ENCODE measurements around the gene DNAJC18.
A peak's percentile ranks its signal among the peaks of the same experiment; 100 is the strongest.
"Not testable (repeated sequence)": the region's sequence is repeated elsewhere in the genome, so short reads cannot be mapped to it uniquely, and the experiment has no call there.

DNAJC18 gene

DNA sequence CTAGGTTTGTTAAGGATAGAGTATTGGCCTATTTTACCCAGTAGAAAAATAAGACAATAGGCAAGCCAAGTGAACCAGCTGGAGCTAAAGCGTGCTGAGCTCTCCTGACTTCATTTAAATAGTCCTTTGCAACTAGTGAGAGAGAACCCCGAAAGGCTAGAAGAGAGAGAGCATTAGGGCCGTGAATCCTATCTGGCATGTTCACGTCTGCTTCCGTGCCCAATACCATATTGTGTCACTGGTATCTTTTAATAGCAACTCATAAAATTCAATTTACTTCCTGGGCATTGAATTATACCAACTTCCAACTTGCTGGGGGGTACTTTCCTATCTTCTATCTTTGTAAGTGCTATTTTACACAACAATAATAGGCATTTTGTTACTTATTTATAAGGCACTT lies 13.8 kb downstream of the DNAJC18 start:
- no peak for DNase-seq

DNA sequence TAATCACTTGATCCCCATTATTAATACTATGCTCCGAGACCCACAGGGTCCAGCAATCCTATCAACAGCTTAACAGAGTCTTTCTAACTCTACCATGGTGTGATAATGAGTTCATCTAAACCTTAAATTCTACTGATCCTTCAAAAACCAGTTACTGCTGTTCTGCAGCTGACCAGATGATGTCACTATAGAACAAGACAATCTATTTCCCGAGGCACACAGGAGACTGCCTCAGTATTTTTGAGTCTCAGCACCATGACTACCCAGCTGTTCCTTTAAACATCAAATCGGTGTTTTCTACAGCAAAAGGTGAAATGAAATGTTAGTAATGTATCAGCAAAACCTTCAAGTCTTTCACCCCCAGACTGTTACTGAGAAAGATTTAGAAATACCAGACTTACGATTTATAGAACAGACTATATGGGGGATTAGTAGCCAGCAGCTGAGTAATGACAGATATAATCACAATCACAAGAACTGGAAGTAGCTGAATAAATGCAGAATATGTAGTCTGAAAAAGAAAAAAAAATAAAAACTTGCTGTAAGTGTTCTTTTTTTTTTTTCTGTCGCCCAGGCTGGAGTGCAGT lies 16.9 kb downstream of the DNAJC18 start:
- DNase-seq: peak; percentile 64

DNA sequence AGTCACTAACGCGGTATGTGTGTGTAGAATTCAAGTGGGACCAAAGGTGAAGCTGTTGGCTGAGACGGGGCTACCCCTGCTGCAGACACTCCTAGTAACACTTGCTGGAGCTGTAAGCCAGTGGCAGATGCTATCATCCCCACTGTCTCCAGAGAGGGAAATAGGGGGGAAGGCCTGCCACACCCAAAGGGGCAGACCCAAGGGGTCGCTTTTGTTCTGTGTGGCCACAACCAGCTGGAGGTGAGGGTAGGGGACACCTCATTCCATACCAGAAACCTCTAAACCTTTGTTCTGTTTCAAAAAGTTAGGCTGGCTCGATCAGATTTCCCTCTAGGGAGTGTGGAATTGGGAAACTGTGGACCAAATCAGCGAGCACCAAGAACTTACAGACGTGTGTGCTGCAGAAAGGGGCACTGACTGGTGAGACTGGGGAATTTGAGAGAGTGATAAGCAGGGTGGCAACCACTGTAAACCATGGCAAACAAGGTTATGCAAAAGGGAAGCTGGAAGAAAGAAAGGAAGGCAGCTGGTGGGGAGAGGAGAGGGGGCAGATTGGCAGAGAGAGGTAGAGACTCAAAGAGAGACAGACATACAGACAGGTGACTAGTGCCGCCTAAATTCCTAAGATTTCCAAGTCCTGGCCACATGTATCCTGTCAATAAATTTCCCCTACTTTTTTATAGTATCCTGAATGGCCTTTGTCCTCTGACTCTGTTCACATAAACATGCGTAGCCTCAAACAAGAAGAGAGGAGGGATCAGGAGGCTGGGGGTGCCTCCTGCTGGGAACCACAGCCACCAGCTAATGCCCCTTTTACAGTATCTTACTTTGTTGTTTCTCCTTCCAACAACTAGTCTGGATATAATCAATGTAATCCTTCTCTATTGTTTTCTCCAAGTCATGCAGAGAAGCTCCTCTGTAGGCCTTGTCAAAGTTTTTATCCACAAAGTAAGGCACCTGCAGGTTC lies 19.8 kb downstream of the DNAJC18 start:
- DNase-seq: no peak

DNA sequence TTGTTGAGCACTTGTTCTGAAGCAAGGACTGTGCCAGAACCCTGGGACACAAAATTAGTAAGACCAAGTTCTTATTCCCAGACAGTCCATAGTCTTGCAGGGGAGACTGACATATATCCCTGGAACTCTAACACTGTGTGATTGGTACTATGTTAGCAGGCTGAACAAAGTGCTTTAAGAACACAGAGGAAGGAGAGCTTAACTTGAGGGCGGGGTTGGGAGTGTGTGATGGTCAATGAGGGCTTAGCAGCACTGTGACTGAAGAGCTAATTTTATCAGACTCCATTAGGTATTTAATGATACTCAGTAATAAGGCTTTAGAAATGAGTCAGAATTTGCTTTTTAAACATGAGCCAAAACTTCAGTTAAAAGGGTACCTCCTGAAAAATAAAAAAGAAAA lies 20.5 kb downstream of the DNAJC18 start:
- no peak for DNase-seq

- DNase-seq: peak; percentile 11
Measured at GRCh38 chr5:139417214-139417613, 22.1 kb downstream of the DNAJC18 start.

- no peak for DNase-seq
Measured at GRCh38 chr5:139416651-139417050, 22.7 kb downstream of the DNAJC18 start.

GRCh38 chr5:139415869-139416268 lies 23.5 kb downstream of the DNAJC18 start:
- DNase-seq: no peak

DNA sequence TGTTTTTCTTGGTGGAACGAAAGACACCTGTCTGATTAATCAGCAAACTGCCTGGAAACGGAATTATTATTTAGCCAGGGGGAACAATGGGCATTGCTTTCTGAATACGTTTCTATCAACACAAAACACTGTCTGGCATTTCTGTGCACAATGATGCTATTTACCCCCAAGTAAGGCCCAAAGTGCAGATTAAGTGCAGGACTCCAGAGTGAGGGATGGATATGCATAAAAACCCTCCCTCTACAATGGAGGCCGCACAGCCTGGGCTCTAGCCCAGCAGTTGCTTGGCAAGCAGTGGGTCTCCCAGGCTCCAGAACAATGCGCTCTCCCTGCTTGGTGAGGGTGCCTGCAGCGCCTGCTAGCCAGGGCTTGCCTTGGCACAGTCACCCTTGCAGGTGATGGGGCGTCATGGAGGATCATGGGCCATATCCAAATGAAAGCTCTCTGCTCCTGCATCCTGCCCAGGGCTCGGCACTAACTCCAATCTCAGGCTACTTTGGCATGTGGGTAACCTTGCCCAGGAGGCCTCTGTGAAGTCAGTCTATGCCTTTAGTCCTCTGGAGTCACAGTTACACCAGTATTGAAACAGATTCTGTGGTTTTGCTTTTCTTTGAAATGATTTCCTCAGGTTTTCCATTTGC lies 24.0 kb downstream of the DNAJC18 start:
- DNase-seq: no peak

DNA sequence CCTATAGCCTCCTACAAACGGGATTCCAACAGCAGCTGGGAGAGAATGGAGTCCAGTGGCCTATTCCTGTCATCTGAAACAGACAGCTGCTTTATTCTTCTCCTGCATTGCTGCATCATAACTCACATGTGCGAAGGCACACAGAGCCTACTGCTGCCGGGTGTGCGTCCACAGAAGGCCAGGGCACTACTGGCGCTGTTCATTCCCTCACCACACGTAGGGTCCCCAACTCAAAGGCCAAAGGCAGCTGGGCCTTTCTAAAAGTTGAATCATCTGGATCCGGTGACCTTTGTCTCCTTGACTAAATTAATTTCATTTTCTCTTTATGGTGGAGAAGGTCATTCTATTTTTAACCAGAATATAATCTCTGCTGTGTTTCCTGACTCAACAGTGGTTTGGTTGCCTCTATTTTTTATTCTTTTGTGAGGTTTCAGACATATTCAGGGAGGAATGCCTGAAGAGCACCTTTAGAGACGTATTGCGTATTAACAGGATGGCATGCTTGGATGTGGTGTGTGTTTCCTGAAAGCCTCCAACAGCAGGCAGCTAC lies 24.7 kb downstream of the DNAJC18 start:
- no peak for DNase-seq

DNA sequence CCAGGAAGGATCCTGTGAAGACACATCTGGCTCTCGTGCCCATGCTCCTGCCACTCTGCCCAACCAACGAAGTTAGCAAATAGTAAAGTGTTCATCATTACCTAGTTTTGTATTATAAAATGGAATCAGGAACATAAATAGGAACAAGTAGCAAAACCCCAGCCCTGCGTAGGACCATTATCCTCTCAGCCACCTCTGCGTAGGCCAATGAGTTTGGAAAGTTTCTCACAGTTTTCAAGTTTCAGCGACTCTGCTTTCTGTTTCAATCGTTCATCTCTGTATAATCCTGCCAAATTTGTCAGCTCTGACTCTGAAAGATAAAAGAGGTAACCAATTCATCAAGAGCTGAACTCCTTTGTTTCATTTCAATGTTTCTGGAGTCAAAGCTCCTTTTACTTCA lies 25.4 kb downstream of the DNAJC18 start:
- no peak for DNase-seq

GRCh38 chr5:139413153-139413552 lies 26.2 kb downstream of the DNAJC18 start:
- DNase-seq: no peak

GRCh38 chr5:139410993-139411828 lies 28.1 kb downstream of the DNAJC18 start:
- DNase-seq: no peak

- no peak for DNase-seq
Measured at GRCh38 chr5:139410121-139410992, 29.0 kb downstream of the DNAJC18 start.

DNA sequence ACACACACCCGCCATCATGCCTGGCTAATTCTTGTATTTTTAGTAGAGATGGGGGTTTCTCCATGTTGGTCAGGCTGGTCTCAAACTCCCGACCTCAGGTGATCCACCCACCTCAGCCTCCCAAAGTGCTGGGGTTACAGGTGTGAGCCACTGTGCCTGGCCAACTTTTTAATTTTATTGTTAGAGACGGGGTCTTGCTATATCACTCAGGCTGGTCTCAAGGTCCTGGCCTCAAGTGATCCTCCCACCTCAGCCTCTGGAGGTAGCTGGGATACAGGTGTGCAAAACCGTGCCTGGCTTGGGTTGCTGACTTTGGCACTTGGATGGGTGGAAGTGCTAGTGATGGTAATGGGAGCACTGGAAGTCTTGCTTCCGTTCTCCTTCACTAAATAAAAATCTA lies 30.2 kb downstream of the DNAJC18 start:
- DNase-seq: not testable (repeated sequence)

DNA sequence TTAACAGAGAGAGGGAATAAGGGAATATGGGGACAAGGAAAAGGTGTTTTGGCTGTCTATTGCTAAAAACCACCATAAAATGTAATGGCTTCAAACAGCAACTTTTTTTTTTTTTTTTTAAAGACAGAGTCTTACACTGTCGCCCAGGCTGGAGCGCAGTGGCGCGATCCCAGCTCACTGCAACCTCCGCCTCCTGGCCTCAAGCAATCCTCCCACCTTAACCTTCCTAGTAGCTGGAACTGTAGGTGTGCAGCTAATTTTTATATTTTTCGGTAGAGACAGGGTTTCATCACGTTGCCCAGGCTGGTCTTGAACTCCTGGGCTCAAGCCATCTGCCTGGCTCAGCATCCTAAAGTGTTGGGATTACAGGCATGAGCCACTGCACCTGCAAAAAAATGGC lies 31.1 kb downstream of the DNAJC18 start:
- DNase-seq: no peak

- no peak for DNase-seq
Measured at GRCh38 chr5:139407517-139407916, 31.8 kb downstream of the DNAJC18 start.

DNA sequence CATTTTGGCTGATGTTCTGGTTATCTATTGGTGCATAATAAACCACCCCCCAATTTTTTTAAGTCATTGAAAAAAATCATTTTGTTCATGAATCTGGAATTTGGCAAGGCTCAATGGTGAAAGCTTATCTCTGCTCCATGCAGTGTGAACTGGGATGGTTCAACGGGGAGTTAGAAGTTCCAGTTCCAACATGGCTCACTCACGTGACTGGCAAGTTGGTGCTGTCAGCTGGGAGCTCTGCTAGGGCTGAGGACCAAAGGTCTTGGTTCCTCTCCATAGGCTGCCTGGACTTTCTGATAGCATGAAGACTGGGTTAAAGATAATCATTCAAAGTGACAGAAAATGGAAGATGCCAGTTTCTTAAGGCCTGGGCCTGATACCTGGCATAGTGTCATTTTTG lies 32.4 kb downstream of the DNAJC18 start:
- no peak for DNase-seq

DNA sequence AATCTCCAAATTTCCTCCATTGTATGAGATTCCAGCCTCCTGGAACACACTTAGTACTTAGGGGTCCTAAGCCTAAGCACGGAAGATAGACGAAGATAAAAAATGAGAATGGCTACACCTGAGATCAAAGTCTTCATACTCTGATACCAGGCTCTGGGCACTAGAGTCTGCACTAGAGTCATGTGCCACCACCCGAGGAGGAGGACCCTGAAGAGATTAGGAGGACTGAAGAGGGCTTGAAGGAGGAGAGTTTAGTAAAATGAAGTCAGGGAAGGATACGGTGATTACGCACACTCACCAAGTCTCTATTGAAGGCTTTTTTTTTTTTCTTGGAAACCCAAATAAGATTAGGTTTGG lies 34.9 kb downstream of the DNAJC18 start:
- no peak for DNase-seq

DNA sequence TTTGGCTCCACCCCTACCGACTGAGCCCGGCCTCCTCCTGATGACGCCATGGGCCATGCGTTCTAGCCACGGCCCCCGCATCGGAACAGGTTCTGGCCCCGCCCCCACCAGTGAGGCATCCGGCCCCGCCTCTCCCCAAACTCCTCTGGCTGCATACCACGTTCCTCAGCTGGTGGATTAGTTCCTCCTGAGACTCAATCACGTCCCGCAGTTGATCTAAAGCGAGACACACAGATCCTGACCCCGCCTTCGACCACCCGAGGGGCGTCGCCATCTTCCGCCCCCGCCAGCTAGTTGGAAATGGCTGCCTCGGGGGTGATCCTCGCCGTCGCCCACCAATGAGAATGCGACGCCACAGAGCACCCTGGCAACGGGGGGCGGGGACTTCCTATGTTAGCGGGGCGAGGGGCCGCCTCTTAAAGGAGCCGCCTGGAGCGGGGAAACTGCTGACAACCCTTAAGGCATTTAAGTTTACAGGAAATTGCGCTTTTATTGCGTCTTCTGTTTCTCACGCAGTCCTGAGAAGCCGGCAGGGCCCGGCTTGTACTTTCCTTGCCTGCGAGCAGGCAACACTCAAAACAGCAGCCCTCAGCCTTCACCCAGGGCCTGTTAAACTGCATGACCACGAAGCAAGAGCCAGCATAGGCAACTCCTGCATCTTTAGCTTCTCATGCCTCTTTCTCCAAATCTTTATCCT lies 35.4 kb downstream of the DNAJC18 start, which contains the start of gene SPATA24:
SPATA24 (minus strand) TSS at position 303 of the 697 bp plus-strand sequence; CDS start at position 274, 29 bp downstream.
- DNase-seq: peak; percentile 92

DNA sequence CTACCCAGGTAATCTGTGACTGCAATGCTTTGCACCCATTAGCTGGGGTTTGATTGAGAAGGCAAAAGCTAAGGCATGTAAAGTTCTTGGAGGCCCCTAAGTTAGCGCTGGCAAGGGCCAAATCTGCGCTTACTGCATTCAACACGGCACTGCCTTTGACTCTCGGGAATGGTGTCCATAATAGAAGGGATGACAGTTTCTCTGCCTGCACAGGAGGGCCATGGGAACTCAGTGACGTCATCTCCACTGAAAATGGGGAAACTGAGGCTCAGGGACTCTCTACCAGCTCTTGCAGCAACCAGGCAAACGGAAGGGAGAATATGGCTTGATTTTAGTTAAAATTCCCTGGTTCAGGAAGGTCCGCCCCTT lies 35.9 kb downstream of the DNAJC18 start:
- no peak for DNase-seq

DNA sequence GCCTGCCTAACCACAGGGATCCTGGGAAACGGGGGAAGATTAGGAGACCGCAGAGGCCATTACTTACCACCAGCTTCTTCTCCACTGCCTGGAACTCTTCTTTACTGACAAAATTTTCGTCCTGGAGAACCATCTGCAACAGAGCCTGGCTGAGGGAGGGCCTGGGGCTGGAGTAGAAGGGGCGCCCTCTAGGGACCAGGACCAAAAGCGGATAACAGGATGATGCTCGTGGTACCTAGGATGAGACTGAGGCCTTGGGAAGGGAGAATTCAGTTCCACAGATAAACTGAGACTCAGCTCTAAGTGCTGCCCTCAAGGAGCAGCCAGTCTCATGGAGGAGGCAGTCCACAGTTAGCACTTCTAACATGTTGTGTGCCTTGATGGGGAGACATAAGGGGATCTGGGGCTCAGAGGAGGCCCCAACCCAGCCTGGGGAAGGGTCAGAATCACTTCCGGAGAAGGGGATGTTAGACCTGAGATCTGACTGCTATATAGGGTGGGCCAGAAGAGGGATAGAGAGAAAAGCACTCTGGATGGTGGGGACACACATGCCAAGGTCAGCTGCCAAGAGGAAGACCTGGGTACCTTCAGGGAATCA lies 36.7 kb downstream of the DNAJC18 start:
- DNase-seq: no peak
